ENCODE data around the gene SLC22A23.
"Not testable (repeated sequence)": the region's sequence is repeated elsewhere in the genome, so short reads cannot be mapped to it uniquely, and the experiment has no call there.

Gene SLC22A23

DNA sequence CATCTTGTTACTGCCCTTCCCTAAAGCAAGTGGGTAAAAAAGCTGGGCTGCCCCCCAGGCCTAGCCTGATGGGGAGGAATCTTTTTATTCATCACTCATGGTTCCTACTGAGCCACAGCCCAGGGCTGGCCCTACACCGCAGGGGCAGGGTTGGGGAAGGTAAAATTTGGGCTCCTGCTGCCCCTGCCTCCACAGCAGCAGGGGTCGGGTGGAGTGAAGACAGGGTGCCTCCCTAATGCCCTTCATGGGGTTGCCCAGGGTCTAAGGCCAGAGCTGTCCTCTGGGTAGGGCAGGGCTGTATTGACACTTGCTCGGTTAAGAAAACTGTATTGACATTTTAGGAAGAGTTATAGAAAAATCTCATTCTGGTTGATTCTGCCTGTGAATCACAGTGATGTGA is 207.0 kb downstream of the SLC22A23 start:
- peaks cover 11% of the 10 kb centered on the region for H3K27me3 ChIP-seq (ENCODE audit: insufficient read depth, low read length)
- no peak overlapping the region for H3K9ac ChIP-seq (ENCODE audit: low read depth, low read length)
- no peak overlapping the region for H3K4me3 ChIP-seq (ENCODE audit: low read length)
- peaks cover 18% of the 10 kb centered on the region for H3K4me1 ChIP-seq (ENCODE audit: insufficient read depth, low read length)
- H3K36me3 ChIP-seq (ENCODE audit: insufficient read depth, low read depth, low read length): no peaks in the 10 kb centered on the region
- H3K9me3 ChIP-seq (ENCODE audit: insufficient read depth, low read depth, low read length): no peaks in the 10 kb centered on the region
- no peak overlapping the region for H3K27ac ChIP-seq (ENCODE audit: low read length)

GRCh38 chr6:3247255-3248146 is 209.3 kb downstream of the SLC22A23 start:
- Histone ChIP-seq H3K27ac (ENCODE audit: low read length) (no peak overlapping the region), H3K9ac (ENCODE audit: low read depth, low read length) (peak overlapping the region; percentile 30; the same call in 1 of the 2 replicates), H3K36me3 (ENCODE audit: insufficient read depth, low read depth, low read length) (no peaks in the 10 kb centered on the region; the same call in 1 of the 2 replicates), H3K4me1 (ENCODE audit: insufficient read depth, low read length) (peaks cover 18% of the 10 kb centered on the region), H3K9me3 (ENCODE audit: insufficient read depth, low read depth, low read length) (no peaks in the 10 kb centered on the region), H3K4me3 (ENCODE audit: low read length) (no peak overlapping the region; the same call in 1 of the 2 replicates), H3K27me3 (ENCODE audit: insufficient read depth, low read length) (peaks cover 11% of the 10 kb centered on the region)

DNA sequence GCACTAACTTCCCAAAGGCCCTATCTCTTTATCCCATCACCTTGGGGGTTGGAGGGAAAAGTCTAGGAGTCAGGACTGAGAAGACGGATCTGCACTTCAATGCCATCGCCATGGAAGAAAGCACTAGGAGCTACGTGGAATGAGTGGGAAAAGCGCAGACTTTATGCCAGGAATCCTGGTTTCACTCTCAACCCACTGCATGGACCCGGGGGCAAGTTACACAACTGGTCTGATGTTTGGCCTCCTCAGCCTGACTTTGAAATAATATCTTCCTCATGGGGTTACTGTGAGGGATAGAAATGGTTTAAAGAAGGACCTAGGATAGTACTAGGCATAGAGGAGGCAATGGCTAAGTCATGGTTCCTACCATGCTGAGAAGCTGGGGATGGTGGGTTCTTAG is 211.6 kb downstream of the SLC22A23 start:
- no peak overlapping the region for H3K4me3 ChIP-seq (ENCODE audit: low read length)
- peaks cover under 1% of the 10 kb centered on the region; the same call in 1 of the 2 replicates for H3K27me3 ChIP-seq (ENCODE audit: insufficient read depth, low read length)
- H3K4me1 ChIP-seq (ENCODE audit: insufficient read depth, low read length): peaks cover 13% of the 10 kb centered on the region
- H3K9me3 ChIP-seq (ENCODE audit: insufficient read depth, low read depth, low read length): no peaks in the 10 kb centered on the region
- no peak overlapping the region for H3K9ac ChIP-seq (ENCODE audit: low read depth, low read length)
- no peaks in the 10 kb centered on the region; the same call in 1 of the 2 replicates for H3K36me3 ChIP-seq (ENCODE audit: insufficient read depth, low read depth, low read length)
- no peak overlapping the region for H3K27ac ChIP-seq (ENCODE audit: low read length)

- not testable (repeated sequence) for H3K27me3 ChIP-seq (ENCODE audit: insufficient read depth, low read length); H3K27ac ChIP-seq (ENCODE audit: low read length); H3K4me3 ChIP-seq (ENCODE audit: low read length); H3K9me3 ChIP-seq (ENCODE audit: insufficient read depth, low read depth, low read length); H3K9ac ChIP-seq (ENCODE audit: low read depth, low read length); H3K36me3 ChIP-seq (ENCODE audit: insufficient read depth, low read depth, low read length)
- H3K4me1 ChIP-seq (ENCODE audit: insufficient read depth, low read length): peaks cover 13% of the 10 kb centered on the region
Measured at GRCh38 chr6:3244832-3245161, 212.1 kb downstream of the SLC22A23 start.

- no peaks in the 10 kb centered on the region for H3K27me3 ChIP-seq (ENCODE audit: insufficient read depth, low read length)
- no peak overlapping the region for H3K4me3 ChIP-seq (ENCODE audit: low read length)
- no peak overlapping the region for H3K27ac ChIP-seq (ENCODE audit: low read length)
- H3K36me3 ChIP-seq (ENCODE audit: insufficient read depth, low read depth, low read length): no peaks in the 10 kb centered on the region; the same call in 1 of the 2 replicates
- H3K4me1 ChIP-seq (ENCODE audit: insufficient read depth, low read length): peaks cover 13% of the 10 kb centered on the region
- H3K9me3 ChIP-seq (ENCODE audit: insufficient read depth, low read depth, low read length): no peaks in the 10 kb centered on the region
- no peak overlapping the region for H3K9ac ChIP-seq (ENCODE audit: low read depth, low read length)
Measured at GRCh38 chr6:3244003-3244831, 212.6 kb downstream of the SLC22A23 start.

DNA sequence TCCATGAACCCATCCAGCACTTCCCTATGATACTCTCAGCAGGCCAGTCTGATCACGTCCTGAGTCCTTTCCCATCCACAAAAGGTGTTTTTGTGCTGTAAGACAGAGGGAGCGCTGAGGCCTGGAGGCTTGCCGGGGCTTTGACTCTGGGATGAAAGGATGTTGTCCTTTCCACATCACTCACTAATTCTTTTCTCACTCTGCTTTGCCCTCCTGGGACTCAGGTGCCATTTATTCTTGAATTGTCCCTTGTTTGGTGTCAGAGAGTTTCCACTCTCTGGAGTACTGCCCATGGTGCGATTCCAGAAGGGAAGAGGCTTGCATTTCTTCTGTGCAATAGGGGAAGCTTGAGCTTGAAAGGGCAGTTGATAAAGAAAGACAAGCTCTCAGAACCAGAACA is 214.1 kb downstream of the SLC22A23 start:
- Histone ChIP-seq H3K9me3 (ENCODE audit: insufficient read depth, low read depth, low read length) (no peaks in the 10 kb centered on the region), H3K36me3 (ENCODE audit: insufficient read depth, low read depth, low read length) (no peaks in the 10 kb centered on the region; the same call in 1 of the 2 replicates), H3K4me3 (ENCODE audit: low read length) (no peak overlapping the region), H3K4me1 (ENCODE audit: insufficient read depth, low read length) (peaks cover 8% of the 10 kb centered on the region; the same call in 1 of the 2 replicates), H3K27ac (ENCODE audit: low read length) (no peak overlapping the region), H3K9ac (ENCODE audit: low read depth, low read length) (no peak overlapping the region), H3K27me3 (ENCODE audit: insufficient read depth, low read length) (no peaks in the 10 kb centered on the region)

DNA sequence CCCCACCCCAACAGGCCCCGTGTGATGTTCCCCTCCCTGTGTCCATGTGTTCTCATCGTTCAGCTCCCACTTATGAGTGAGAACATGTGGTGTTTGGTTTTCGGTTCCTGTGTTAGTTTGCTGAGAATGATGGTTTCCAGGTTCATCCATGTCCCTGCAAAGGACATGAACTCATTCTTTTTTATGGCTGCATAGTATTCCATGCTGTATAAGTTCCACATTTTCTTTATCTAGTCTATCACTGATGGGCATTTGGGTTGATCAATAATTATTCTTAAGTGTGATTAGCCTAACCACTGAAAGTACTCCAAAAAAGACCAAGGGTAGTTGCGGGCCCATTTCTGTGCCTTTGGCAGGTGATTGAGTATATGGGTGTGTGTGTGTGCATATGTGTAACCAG is 215.1 kb downstream of the SLC22A23 start:
- H3K4me1 ChIP-seq (ENCODE audit: insufficient read depth, low read length); H3K36me3 ChIP-seq (ENCODE audit: insufficient read depth, low read depth, low read length); H3K4me3 ChIP-seq (ENCODE audit: low read length); H3K27ac ChIP-seq (ENCODE audit: low read length); H3K27me3 ChIP-seq (ENCODE audit: insufficient read depth, low read length); H3K9ac ChIP-seq (ENCODE audit: low read depth, low read length); H3K9me3 ChIP-seq (ENCODE audit: insufficient read depth, low read depth, low read length): not testable (repeated sequence)

- no peak overlapping the region for H3K9ac ChIP-seq (ENCODE audit: low read depth, low read length)
- no peaks in the 10 kb centered on the region; the same call in 1 of the 2 replicates for H3K36me3 ChIP-seq (ENCODE audit: insufficient read depth, low read depth, low read length)
- H3K4me3 ChIP-seq (ENCODE audit: low read length): no peak overlapping the region
- peaks cover 1% of the 10 kb centered on the region; the same call in 1 of the 2 replicates for H3K4me1 ChIP-seq (ENCODE audit: insufficient read depth, low read length)
- no peak overlapping the region for H3K27ac ChIP-seq (ENCODE audit: low read length)
- H3K27me3 ChIP-seq (ENCODE audit: insufficient read depth, low read length): no peaks in the 10 kb centered on the region
- no peaks in the 10 kb centered on the region for H3K9me3 ChIP-seq (ENCODE audit: insufficient read depth, low read depth, low read length)
Measured at GRCh38 chr6:3240595-3240994, 216.3 kb downstream of the SLC22A23 start.

DNA sequence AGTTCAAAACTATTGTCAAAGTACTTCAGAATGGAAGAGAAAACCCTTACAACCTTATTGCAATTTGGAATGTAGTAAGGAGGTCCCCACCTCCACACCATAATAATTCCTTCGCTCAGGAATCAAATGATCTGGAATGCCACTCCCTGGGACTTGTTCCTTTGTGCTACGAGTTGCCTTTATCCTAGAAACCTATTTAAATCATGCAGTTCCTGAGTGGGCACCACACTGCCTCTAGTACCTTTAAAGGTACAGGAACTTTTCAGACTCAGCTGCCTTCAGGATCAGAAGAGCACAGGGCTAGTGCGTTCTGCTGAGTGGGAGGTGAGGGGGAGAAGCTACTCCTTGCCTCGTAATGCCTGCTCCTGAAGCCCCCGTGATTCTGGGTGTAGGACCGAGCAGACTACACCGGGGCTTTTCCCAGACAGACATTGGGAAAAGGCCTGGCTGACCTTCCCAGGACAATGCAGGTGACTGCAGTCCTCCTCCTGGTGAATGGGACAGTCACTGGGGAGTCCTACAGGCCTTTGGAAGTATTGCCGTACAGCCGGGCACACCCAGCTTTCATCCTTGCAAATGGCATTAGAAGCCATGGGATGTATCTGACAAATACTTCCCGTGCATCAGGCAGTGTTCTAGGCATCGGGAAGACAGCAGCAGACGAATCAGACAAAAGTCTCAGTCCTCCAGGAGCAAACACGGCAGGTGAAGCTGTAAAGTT is 217.6 kb downstream of the SLC22A23 start:
- Histone ChIP-seq H3K4me3 (ENCODE audit: low read length) (no peak overlapping the region), H3K9me3 (ENCODE audit: insufficient read depth, low read depth, low read length) (no peaks in the 10 kb centered on the region), H3K9ac (ENCODE audit: low read depth, low read length) (no peak overlapping the region), H3K4me1 (ENCODE audit: insufficient read depth, low read length) (peaks cover 3% of the 10 kb centered on the region; the same call in 1 of the 2 replicates), H3K27me3 (ENCODE audit: insufficient read depth, low read length) (no peaks in the 10 kb centered on the region), H3K36me3 (ENCODE audit: insufficient read depth, low read depth, low read length) (no peaks in the 10 kb centered on the region; the same call in 1 of the 2 replicates), H3K27ac (ENCODE audit: low read length) (no peak overlapping the region)

DNA sequence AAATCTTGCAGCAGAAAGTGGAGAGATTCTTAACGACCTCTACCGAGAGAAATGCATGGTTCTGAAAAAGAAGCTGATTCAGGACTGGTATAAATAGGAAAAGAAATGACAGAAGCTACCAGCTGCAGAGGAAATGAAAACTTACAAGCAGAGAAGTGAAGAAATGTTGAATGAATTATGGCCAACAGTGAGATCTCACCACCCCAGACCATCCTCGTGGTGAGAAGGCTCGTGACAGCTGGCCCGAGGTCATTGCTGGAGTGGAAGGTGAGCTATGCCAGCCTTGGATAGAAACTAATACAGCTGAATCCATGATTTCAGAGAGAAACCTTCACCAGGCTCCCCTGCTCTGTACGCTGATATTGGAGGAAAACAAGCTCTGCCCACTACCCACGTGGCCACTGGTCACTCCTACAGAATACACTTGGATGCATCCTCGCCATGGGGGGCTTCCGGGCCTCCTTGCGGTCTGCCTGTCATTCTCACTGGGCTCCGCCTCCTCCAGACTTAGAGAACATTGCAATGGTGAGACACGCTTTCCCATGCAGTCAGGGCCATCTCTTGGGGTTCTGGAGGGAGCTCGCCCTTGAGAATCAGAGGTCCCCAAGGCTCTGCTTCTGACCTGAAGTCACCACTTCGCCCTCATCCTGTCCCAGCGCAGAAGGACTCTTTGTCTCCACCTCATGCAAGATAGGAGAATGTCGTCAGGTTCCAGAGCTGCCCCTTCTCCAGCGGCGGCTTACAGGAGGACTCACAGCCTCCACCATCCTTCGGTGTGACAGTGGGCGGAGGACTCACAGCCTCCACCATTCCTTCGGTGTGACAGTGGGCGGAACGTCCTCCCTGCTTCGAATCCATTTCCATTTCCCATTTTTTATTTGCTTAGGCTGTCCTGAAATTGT is 218.8 kb downstream of the SLC22A23 start:
- Histone ChIP-seq H3K4me1 (ENCODE audit: insufficient read depth, low read length) (peaks cover 3% of the 10 kb centered on the region; the same call in 1 of the 2 replicates), H3K9me3 (ENCODE audit: insufficient read depth, low read depth, low read length) (no peaks in the 10 kb centered on the region), H3K4me3 (ENCODE audit: low read length) (no peak overlapping the region), H3K36me3 (ENCODE audit: insufficient read depth, low read depth, low read length) (no peaks in the 10 kb centered on the region), H3K27ac (ENCODE audit: low read length) (no peak overlapping the region), H3K27me3 (ENCODE audit: insufficient read depth, low read length) (peaks cover 5% of the 10 kb centered on the region), H3K9ac (ENCODE audit: low read depth, low read length) (no peak overlapping the region)

Data from iPS-20b (cell line).